GM12801 (cell line): Measurements from ENCODE around the gene UBE2L5.

Source experiments
- TF ChIP-seq, protein P1 (sequence below): IDR thresholded peaks from one replicate; pipeline ENCODE4 v1.5.1; 2011; ENCODE audit warnings: control low read depth; ENCODE audit not compliant: insufficient read length; ENCODE audit errors: extremely low read depth

UBE2L5 gene

DNA sequence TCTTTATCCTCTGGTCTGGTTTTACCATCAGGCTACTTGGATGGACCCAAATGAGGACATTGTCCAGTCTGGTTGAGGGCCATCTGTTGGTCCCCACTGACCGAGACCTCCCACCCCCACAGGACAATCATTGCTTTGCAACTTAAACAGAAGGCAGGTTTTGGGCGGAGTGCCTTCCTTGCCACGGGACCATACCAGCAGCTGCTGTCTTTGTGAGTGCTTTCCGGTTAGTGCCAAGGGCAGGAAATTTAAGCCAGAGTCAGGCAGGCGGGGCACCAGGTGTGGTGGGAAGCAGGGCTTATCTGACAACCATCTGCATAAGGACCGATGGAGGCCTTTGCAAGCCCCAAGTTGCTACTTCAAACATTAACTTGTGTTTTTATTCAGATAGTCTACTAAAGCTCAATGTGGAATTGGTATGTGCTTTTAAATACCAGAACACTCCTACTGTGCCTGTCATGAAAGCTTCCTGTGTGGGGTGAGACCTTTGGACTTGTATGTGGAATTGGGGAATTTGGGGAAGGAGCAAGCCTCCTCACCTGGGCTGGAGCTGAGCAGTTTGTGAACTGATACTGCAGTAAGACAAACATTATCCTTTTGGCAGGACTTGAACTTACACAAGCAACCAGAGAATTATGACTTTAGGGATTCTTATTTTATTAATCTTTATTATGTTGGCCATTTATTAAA is 39.3 kb upstream of the UBE2L5 start:
- TF ChIP-seq, protein P1, sequence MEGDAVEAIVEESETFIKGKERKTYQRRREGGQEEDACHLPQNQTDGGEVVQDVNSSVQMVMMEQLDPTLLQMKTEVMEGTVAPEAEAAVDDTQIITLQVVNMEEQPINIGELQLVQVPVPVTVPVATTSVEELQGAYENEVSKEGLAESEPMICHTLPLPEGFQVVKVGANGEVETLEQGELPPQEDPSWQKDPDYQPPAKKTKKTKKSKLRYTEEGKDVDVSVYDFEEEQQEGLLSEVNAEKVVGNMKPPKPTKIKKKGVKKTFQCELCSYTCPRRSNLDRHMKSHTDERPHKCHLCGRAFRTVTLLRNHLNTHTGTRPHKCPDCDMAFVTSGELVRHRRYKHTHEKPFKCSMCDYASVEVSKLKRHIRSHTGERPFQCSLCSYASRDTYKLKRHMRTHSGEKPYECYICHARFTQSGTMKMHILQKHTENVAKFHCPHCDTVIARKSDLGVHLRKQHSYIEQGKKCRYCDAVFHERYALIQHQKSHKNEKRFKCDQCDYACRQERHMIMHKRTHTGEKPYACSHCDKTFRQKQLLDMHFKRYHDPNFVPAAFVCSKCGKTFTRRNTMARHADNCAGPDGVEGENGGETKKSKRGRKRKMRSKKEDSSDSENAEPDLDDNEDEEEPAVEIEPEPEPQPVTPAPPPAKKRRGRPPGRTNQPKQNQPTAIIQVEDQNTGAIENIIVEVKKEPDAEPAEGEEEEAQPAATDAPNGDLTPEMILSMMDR, result no peak

DNA sequence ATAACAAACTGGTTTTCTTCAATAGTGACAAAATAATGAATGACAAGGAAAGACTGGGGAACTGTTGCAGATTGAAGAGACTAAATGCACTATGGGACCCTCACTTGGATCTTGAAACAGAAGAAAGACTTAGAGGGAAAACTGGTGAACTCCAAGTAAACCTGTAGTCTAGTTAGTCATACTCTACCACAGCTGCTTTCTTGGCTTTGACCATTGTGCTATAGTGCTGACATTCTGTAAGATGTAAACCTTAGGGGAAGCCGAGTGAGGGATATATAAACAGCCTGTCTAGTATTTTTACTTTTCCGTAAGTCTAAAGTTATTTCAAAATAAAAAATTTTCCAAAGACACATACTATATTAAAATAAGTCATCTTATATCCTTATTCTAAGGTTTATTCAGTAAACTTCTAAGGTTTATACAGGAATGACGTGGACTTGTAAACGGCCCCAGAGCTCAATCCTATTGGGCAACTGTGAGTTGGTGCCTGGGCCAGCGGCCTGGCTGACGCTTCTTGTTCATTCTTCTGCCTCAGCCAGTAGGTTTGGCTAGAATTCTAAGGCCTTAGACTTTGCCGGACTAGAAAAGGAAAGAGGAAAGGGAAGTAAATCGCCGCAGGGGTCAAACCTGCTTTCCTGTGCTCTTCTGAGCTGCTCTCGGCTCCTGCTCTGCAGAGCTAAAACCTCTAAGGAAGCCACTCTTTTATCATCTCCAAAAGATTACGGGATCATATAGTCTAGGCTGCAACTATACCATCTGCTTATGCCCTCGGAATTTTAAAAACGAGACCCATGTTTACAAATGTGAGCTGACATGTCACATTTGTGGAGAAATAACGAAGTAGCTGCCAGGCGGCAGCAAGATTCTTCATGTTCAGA is 33.6 kb upstream of the UBE2L5 start:
- TF ChIP-seq, protein P1, result no peak

DNA sequence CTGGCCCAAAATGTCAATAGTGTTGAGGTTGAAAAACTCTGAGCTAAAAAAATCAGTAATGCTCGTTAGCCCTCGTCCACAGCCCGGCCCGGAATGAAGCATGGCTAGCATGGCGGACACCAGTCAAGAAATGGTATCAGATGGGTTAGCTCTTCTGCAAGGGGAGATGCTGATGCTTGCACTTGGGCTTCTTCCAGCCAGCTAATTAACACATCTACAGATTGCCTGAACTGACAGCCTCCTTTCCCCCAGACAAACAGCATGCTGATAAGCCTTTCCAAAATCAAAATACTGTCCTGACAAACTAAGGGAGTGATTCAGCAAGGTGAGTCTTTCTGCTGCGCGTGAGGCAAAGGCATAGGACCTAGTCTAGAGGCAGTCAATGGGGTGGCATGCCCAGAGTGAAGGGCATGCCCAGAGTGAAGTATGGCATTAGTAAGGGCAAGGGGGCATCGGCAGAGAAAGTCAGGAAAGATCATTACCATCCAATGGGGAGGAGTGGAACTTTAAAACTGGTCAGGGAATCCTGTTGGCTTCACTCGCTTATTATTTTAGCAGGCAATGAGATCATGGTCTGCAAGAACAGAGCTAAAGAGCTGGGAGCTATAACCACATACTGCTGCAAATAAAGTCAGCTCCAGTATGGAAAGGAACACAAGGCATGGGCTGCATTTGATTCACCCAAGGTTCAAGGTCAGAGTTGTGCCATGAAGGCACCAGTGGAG is 30.2 kb upstream of the UBE2L5 start:
- TF ChIP-seq, protein P1, result no peak

- TF ChIP-seq, protein P1, result no peak
Observed at GRCh38 chr13:30392681-30393045, 29.6 kb upstream of the UBE2L5 start.

- TF ChIP-seq, protein P1, result no peak
Observed at GRCh38 chr13:30394751-30395191, 27.5 kb upstream of the UBE2L5 start.

- TF ChIP-seq, protein P1, result no peak
Observed at GRCh38 chr13:30395192-30396158, 26.8 kb upstream of the UBE2L5 start.
